ENCODE measurements around the gene TM2D1. TPM values are rescaled to one million over a fixed set of nuclear protein-coding genes. Genes with fewer than 3 reads are reported as not detected.

The TM2D1 gene
- total RNA-seq, 3 donors from 2014 or later = 40.4 to 45.5 (median 42.6) TPM

- ATAC-seq (no peak), DNase-seq (no peak)
- Histone ChIP-seq H3K4me3 (no peak overlapping the region), H3K4me1 (ENCODE audit: low read depth) (no peaks in the 10 kb centered on the region), H3K36me3 (ENCODE audit: low read depth) (no peaks in the 10 kb centered on the region), H3K9me3 (no peaks in the 10 kb centered on the region)
- no peak for TF ChIP-seq CTCF (IDR thresholded peaks at IDR 0.05)
- intact Hi-C loops (cut with DNase I, micrococcal nuclease) = no loop called here
Observed at GRCh38 chr1:61672376-61672775, 52.6 kb downstream of the TM2D1 start.

DNA sequence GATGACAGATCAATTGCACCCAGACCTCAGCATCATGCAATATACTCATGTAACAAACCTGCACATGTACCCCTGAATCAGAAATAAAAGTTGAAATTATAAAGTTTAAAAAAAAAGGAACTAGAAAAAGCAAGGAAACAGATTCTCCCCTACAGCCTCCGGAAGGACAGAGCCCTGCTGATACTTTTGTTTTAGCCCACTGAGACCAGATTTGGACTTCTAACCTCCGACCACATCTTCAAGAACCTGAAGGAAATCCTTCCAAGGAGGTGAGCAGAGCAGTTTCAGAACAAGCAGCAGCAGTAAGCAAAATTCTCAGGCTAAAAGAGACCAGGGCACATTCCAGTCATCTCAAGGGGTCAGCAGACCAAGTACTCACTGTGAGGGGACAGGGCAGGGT, 54.5 kb downstream of the TM2D1 start:
- H3K4me3 ChIP-seq = no peak overlapping the region
- ATAC-seq (no peak), DNase-seq (no peak)
- H3K36me3 ChIP-seq (ENCODE audit: low read depth) = no peaks in the 10 kb centered on the region
- H3K4me1 ChIP-seq (ENCODE audit: low read depth) = no peaks in the 10 kb centered on the region
- intact Hi-C loops (cut with DNase I, micrococcal nuclease) = no loop called here
- TF ChIP-seq CTCF (IDR thresholded peaks at IDR 0.05) = no peak
- H3K9me3 ChIP-seq = no peaks in the 10 kb centered on the region

- intact Hi-C loops (cut with DNase I, micrococcal nuclease) = no loop called here
- TF ChIP-seq CTCF (IDR thresholded peaks at IDR 0.05) = no peak
- ATAC-seq (no peak), DNase-seq (no peak)
- no peaks in the 10 kb centered on the region for H3K4me1 ChIP-seq (ENCODE audit: low read depth)
- H3K36me3 ChIP-seq (ENCODE audit: low read depth) = no peaks in the 10 kb centered on the region
- H3K9me3 ChIP-seq = no peaks in the 10 kb centered on the region
- H3K4me3 ChIP-seq = no peak overlapping the region
Observed at GRCh38 chr1:61670016-61670415, 54.9 kb downstream of the TM2D1 start.

GRCh38 chr1:61659061-61659460, 65.9 kb downstream of the TM2D1 start:
- no peak for ATAC-seq
- no peak for TF ChIP-seq CTCF (IDR thresholded peaks at IDR 0.05)

DNA sequence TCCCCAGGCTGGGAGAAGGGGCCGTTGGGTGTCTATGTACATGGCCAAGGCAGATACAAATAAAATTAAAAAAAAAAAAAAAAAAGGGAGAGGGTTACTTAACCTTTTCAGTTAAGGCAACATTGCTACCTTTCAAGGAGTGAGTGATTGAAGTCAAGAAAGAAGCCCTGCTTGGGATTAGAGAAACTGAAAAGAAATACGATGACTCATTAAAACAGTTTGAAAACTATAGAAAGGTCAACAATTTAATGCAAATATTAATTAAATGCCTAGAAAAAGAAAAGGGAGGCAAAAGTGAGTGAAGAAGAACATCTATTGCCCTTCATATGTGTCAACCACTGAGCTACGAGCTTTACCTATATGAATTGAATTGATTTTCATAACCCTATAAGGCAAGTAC, 69.5 kb downstream of the TM2D1 start:
- intact Hi-C loops (cut with DNase I, micrococcal nuclease) = no loop called here
- DNase-seq (no peak), ATAC-seq (no peak)
- Histone ChIP-seq H3K4me3 (no peak overlapping the region), H3K36me3 (ENCODE audit: low read depth) (no peaks in the 10 kb centered on the region), H3K4me1 (ENCODE audit: low read depth) (no peaks in the 10 kb centered on the region), H3K9me3 (no peaks in the 10 kb centered on the region)
- TF ChIP-seq CTCF (IDR thresholded peaks at IDR 0.05) = no peak

More at GRCh38 chr1:61659061-61659460, 65.9 kb downstream of the TM2D1 start:
- H3K9me3 ChIP-seq = no peaks in the 10 kb centered on the region
- intact Hi-C loops (cut with DNase I, micrococcal nuclease) = no loop called here
- DNase-seq = no peak
- H3K36me3 ChIP-seq (ENCODE audit: low read depth) = no peaks in the 10 kb centered on the region
- no peak overlapping the region for H3K4me3 ChIP-seq
- no peaks in the 10 kb centered on the region for H3K4me1 ChIP-seq (ENCODE audit: low read depth)

- Histone ChIP-seq H3K36me3 (ENCODE audit: low read depth) (no peaks in the 10 kb centered on the region), H3K4me3 (no peak overlapping the region), H3K9me3 (no peaks in the 10 kb centered on the region), H3K4me1 (ENCODE audit: low read depth) (no peaks in the 10 kb centered on the region)
- intact Hi-C loops (cut with DNase I, micrococcal nuclease) = no loop called here
- DNase-seq (no peak), ATAC-seq (no peak)
- no peak for TF ChIP-seq CTCF (IDR thresholded peaks at IDR 0.05)
Observed at GRCh38 chr1:61654067-61654466, 70.9 kb downstream of the TM2D1 start.
